Stomach (tissue), 19 donors: ENCODE measurements around the gene MANBA. TPM values are rescaled to one million over a fixed set of nuclear protein-coding genes. Genes with fewer than 3 reads are reported as not detected.
A peak's percentile ranks its signal among the peaks of the same experiment; 100 is the strongest.

Source experiments
- DNase-seq, 2 donors: peaks; one replicate each; pipeline versions ENCODE4 v3.0.0 to v3.0.0-alpha.2; 2013 to 2019
- H3K27ac ChIP-seq, 5 donors: fragments of 200-600 bp in 4 of 5; sonication (generic) in 4 of 5; one replicate each; pipeline ENCODE4 v1.5.1; 2013 to 2019; ENCODE audit warnings: mild to moderate bottlenecking in 1 of 5, moderate library complexity in 1 of 5
- H3K27me3 ChIP-seq, 3 donors: fragments of 200-600 bp; sonication (generic); one replicate each; pipeline ENCODE4 v1.5.1; 2017 to 2019; ENCODE audit warnings: mixed run types in 1 of 3
- H3K36me3 ChIP-seq, 4 donors: fragments of 200-600 bp; sonication (generic); 1 replicate in 3 of 4; 2 replicates in 1 of 4; pipeline ENCODE4 v1.5.1; 2016 to 2019
- H3K4me1 ChIP-seq, 4 donors: fragments of 200-600 bp; sonication (generic); one replicate each; pipeline ENCODE4 v1.5.1; 2016 to 2019
- H3K4me3 ChIP-seq, 4 donors: fragments of 200-600 bp; sonication (generic) in 3 of 4; one replicate each; pipeline ENCODE4 v1.5.1; 2016 to 2019; ENCODE audit warnings: mild to moderate bottlenecking in 1 of 4
- H3K9me3 ChIP-seq, 4 donors: fragments of 200-600 bp; sonication (generic); one replicate each; pipeline ENCODE4 v1.5.1; 2016 to 2019
- CTCF ChIP-seq, 7 experiments: fragments of 450-650 bp in 4 of 7; fragments of 200-600 bp in 3 of 7; sonication (generic) in 3 of 7; IDR thresholded peaks; one replicate each; pipeline ENCODE4 v1.5.1; 2016 to 2019; ENCODE audit warnings: antibody characterized with exemption in 7 of 7, control low read depth in 2 of 7, mild to moderate bottlenecking in 1 of 7
- EP300 ChIP-seq: sonication (generic); formaldehyde crosslinking; IDR thresholded peaks from one replicate; pipeline ENCODE4 v1.6.1; 2017; ENCODE audit warnings: antibody characterized with exemption
- POLR2A ChIP-seq, 4 donors: fragments of 450-650 bp; IDR thresholded peaks; one replicate each; pipeline ENCODE4 v1.6.1; 2016; ENCODE audit warnings: antibody characterized with exemption in 4 of 4, control low read depth in 2 of 4, mild to moderate bottlenecking in 1 of 4, moderate library complexity in 1 of 4
- POLR2AphosphoS5 ChIP-seq, 3 donors: sonication (generic); formaldehyde crosslinking; IDR thresholded peaks; one replicate each; pipeline ENCODE4 v1.6.1; 2016; ENCODE audit warnings: antibody characterized with exemption in 3 of 3
- WGBS, 5 donors: extraction: QIAGEN DNeasy Blood & Tissue Kit in 3 of 5; methylation state at CpG; one replicate each; pipeline versions ENCODE4 v1.1.5 to v1.1.7; 2013 to 2018; 5-methylcytosine and 5-hydroxymethylcytosine counted together
- intact Hi-C: fragments of 100-400 bp; cut with DNase I; formaldehyde crosslinking; loops from one replicate; pipeline ENCODE4 v1.15.1; 2023; ENCODE audit warnings: low total_unique reads
- long read RNA-seq, 10 donors: transcript quantifications; one replicate each; lab custom pipeline, GENCODE V29; 2026
- polyA plus RNA-seq, 3 donors: library from polyadenylated mRNA; stranded (reverse); fragments of 200-250 nt; gene quantifications; one replicate each; pipeline ENCODE4 v1.2.3, GENCODE V29; 2013
- total RNA-seq, 5 donors: library from RNA; depleted of rRNA; stranded (reverse); fragments of >200 nt; gene quantifications; one replicate each; pipeline versions ENCODE4 v1.1.0 to v1.2.3, GENCODE V29; 2014 to 2016
- donor health status: healthy with polysubstance abuse.
- donor health status: Bipolar disorder and iron deficiency.
- donor health status: healthy.

Gene MANBA
- 10 to 100 TPM; 21.0 to 69.4 (median 43.9) TPM for total RNA-seq
- 10 to 100 TPM in 2 of 3 donors, 1 to 10 TPM in 1; 8.4 to 15.7 (median 12.3) TPM for polyA plus RNA-seq
- long read RNA-seq, donor 1, partial matches to known transcripts: 12 of 13 reads
- long read RNA-seq, donor 1, other reads (novel, unspliced or antisense): 0 of 13 reads
- long read RNA-seq, donor 2, partial matches to known transcripts: 24 of 24 reads
- long read RNA-seq, donor 2, other reads (novel, unspliced or antisense): 0 of 24 reads
- long read RNA-seq, donor 3, partial matches to known transcripts: 6 of 7 reads
- long read RNA-seq, donor 3, other reads (novel, unspliced or antisense): 0 of 7 reads
- long read RNA-seq, donor 4, partial matches to known transcripts: 0 of 1 reads
- long read RNA-seq, donor 4, other reads (novel, unspliced or antisense): 0 of 1 reads
- long read RNA-seq, donor 5, partial matches to known transcripts: 0 of 5 reads
- long read RNA-seq, donor 5, other reads (novel, unspliced or antisense): 0 of 5 reads
- long read RNA-seq, donor 6, partial matches to known transcripts: 34 of 38 reads
- long read RNA-seq, donor 6, other reads (novel, unspliced or antisense): 0 of 38 reads
- long read RNA-seq, donor 7, partial matches to known transcripts: 0 of 3 reads
- long read RNA-seq, donor 7, other reads (novel, unspliced or antisense): 0 of 3 reads
- long read RNA-seq, donor 8, partial matches to known transcripts: 5 of 8 reads
- long read RNA-seq, donor 8, other reads (novel, unspliced or antisense): 0 of 8 reads
- long read RNA-seq, donor 9: 0 reads
- long read RNA-seq, donor 10, partial matches to known transcripts: 0 of 2 reads
- long read RNA-seq, donor 10, other reads (novel, unspliced or antisense): 0 of 2 reads

GRCh38 chr4:102760645-102761295 lies at the start of gene MANBA:
MANBA (minus strand) TSS chr4:102760968; CDS start chr4:102760894, 74 bp downstream.
- H3K27me3 ChIP-seq: no peaks in the 10 kb centered on the region
- peak; percentile 86 to 94 for DNase-seq
- H3K4me3 ChIP-seq: peak within 1 kb of the TSS; percentile 83 to 94 (median 90)
- H3K9me3 ChIP-seq: no peaks in the 10 kb centered on the region
- H3K27ac ChIP-seq: peak within 1 kb of the TSS; percentile 84 to 91 (median 89)
- TF ChIP-seq CTCF (IDR thresholded peaks at IDR 0.05) (no peak), POLR2AphosphoS5 (IDR thresholded peaks at IDR 0.05) (peak; percentile 55 to 90 (median 79)), POLR2A (IDR thresholded peaks at IDR 0.05) (no peak)
- H3K36me3 ChIP-seq: no peaks in the 10 kb centered on the region
- intact Hi-C loops: no loop called here
- WGBS, 5 donors: 0 to 1% (median 0%) methylated on average over 5 to 60 of the region's 60 CpGs
- peaks cover 13 to 46% (median 27%) of the 10 kb centered on the region in 4 donors for H3K4me1 ChIP-seq

GRCh38 chr4:102809691-102810090 lies 48.9 kb upstream of the MANBA start:
- intact Hi-C loops: no loop called here
- Histone ChIP-seq H3K9me3 (no peaks in the 10 kb centered on the region), H3K27ac (no peak overlapping the region), H3K4me3 (no peak overlapping the region), H3K4me1 (peaks cover 15 to 93% (median 58%) of the 10 kb centered on the region in 4 donors), H3K36me3 (peaks cover 11 to 70% (median 50%) of the 10 kb centered on the region in 4 donors), H3K27me3 (no peaks in the 10 kb centered on the region)
- no peak for DNase-seq
- 69 to 89% (median 81%) methylated on average over 2 of the region's 2 CpGs for WGBS, 5 donors
- TF ChIP-seq POLR2A (IDR thresholded peaks at IDR 0.05) (no peak), CTCF (IDR thresholded peaks at IDR 0.05) (no peak), EP300 (no peak), POLR2AphosphoS5 (IDR thresholded peaks at IDR 0.05) (no peak)

- DNase-seq: no peak
- Histone ChIP-seq H3K4me1 (peaks cover 15 to 88% (median 53%) of the 10 kb centered on the region in 4 donors), H3K4me3 (no peak overlapping the region), H3K9me3 (no peaks in the 10 kb centered on the region), H3K27me3 (no peaks in the 10 kb centered on the region), H3K36me3 (peaks cover 11 to 75% (median 54%) of the 10 kb centered on the region in 4 donors), H3K27ac (no peak overlapping the region)
- intact Hi-C loops: no loop called here
- TF ChIP-seq CTCF (IDR thresholded peaks at IDR 0.05): no peak
- no peak for TF ChIP-seq EP300
- TF ChIP-seq POLR2AphosphoS5 (IDR thresholded peaks at IDR 0.05): no peak
- TF ChIP-seq POLR2A (IDR thresholded peaks at IDR 0.05): no peak
- 35 to 52% (median 40%) methylated on average over 3 of the region's 3 CpGs for WGBS, 5 donors
Measured at GRCh38 chr4:102809190-102809589, 48.4 kb upstream of the MANBA start.

- TF ChIP-seq POLR2AphosphoS5 (IDR thresholded peaks at IDR 0.05): no peak
- Histone ChIP-seq H3K27ac (no peak overlapping the region), H3K36me3 (peaks cover 11 to 81% (median 62%) of the 10 kb centered on the region in 4 donors), H3K4me3 (no peak overlapping the region), H3K9me3 (no peaks in the 10 kb centered on the region), H3K4me1 (peaks cover 5 to 82% (median 46%) of the 10 kb centered on the region in 4 donors), H3K27me3 (no peaks in the 10 kb centered on the region)
- intact Hi-C loops: no loop called here
- WGBS, 5 donors: 66 to 84% (median 79%) methylated on average over 2 of the region's 2 CpGs
- no peak for DNase-seq
Measured at GRCh38 chr4:102808009-102808408, 47.2 kb upstream of the MANBA start.
